Measurements from ENCODE around the gene RTL1. TPM values are rescaled to one million over a fixed set of nuclear protein-coding genes. Genes with fewer than 3 reads are reported as not detected.

The RTL1 gene
- total and polyA plus RNA-seq, 10 of the 15 experiments (the other 5 are each of a cell fraction or from before 2014, with no cell fraction given) = not detected

DNA sequence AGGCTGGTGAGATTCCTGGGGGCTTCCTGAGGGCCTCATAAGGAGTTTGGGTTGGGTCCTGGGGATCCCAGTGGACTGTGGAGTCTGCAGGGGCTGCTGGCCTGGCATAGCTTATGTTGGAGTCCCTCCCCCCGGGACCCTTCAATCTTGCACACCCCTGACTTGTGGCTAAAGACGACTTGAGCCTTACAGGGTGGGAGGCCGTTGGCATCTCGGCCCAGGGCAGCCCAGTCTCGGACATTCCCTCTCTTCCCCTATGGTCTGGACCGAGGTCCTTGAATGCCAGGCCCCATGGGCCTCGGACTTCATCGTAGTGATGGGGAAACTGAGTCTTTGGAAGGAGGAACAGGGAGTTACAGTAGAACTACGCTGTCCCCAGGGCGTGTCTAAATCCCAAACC is 12.5 kb downstream of the RTL1 start (continued):
- TF ChIP-seq, protein P1, sequence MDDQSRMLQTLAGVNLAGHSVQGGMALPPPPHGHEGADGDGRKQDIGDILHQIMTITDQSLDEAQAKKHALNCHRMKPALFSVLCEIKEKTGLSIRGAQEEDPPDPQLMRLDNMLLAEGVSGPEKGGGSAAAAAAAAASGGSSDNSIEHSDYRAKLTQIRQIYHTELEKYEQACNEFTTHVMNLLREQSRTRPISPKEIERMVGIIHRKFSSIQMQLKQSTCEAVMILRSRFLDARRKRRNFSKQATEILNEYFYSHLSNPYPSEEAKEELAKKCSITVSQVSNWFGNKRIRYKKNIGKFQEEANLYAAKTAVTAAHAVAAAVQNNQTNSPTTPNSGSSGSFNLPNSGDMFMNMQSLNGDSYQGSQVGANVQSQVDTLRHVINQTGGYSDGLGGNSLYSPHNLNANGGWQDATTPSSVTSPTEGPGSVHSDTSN (IDR thresholded peaks at IDR 0.05; ENCODE audit: insufficient replicate concordance, low read depth, low read length) = no peak

DNA sequence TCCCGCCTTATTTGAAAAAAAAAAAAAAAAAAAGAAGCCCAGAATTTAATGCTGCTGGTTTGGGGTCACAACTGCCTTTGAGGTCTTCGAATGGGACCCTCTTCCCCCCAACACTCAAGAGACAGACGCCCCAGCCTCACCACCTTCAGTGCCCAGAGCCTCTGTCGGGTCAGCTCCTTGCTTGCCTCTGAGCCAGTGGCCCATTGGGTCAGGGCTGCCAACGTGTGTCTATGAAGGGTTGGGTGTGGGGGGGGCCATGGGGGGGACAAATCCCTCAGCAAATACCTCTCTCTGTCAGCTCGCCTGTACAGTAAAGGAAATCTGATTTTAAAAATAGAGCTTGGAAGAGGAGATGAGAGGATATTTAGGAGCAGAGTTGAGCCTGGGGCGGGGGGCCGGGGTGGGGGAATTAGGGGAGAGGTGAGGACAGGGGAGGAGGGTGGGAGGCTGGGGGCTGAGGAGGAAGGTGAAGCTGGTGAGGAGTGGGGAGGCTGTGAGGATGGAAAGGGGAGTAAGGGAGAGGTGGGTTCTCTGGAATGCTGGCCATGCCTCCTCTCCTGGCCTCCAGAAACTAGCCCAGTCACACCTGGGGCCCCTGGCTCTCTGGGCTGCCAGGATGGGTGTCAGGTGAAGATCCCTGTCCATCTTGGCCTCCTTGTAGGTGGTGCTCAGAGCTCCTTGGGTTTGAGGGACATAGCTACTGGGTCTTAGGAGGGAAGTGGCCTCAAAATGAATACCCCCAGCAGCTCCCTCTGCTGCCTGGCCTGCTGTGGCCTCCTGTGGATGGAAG is 13.3 kb downstream of the RTL1 start:
- CTCF ChIA-PET = no interaction called here
- RAD21 ChIA-PET (ENCODE audit: unreplicated experiment) = no interaction called here
- 20% methylated on average over 5 of the region's 8 CpGs for WGBS (ENCODE audit: insufficient coverage, insufficient replicate concordance, low lambda C conversion rate, missing lambda C conversion rate)
- no peak for FAIRE-seq
- no peak overlapping the region for H3K27ac ChIP-seq (ENCODE audit: control insufficient read depth, insufficient read depth)
- POLR2A ChIA-PET = no interaction called here
- intact Hi-C loops (cut with micrococcal nuclease; ENCODE audit: unreplicated experiment) = no loop called here
- H3K9me3 ChIP-seq (replicated peaks; ENCODE audit: control insufficient read depth, insufficient read depth, low read length) = no peaks in the 10 kb centered on the region
- H2AFZ ChIP-seq (ENCODE audit: control insufficient read depth, low read depth, low read length) = no peak overlapping the region
- in situ Hi-C loops (cut with MboI) = no loop called here
- no peaks in the 10 kb centered on the region for H3K36me3 ChIP-seq (ENCODE audit: control insufficient read depth in 2 of 2, insufficient read depth in 2 of 2, low read length in 1 of 2)
- H3K9ac ChIP-seq (ENCODE audit: control insufficient read depth, insufficient read depth, low read length) = no peak overlapping the region
- no peaks in the 10 kb centered on the region for H3K27me3 ChIP-seq (replicated peaks in 1 of 2; ENCODE audit: control insufficient read depth in 2 of 2, insufficient read depth in 2 of 2, low read length in 1 of 2)
- H3K4me2 ChIP-seq (ENCODE audit: control insufficient read depth, insufficient read depth) = no peak overlapping the region
- H3K79me2 ChIP-seq (ENCODE audit: control insufficient read depth, insufficient read depth, low read length) = no peaks in the 10 kb centered on the region
- no peaks in the 10 kb centered on the region for H3K4me1 ChIP-seq (ENCODE audit: control insufficient read depth, insufficient read depth, low read length)
- SMC1A ChIA-PET (ENCODE audit: uncharacterized antibody, unreplicated experiment) = no interaction called here
- no peaks in the 10 kb centered on the region for H4K20me1 ChIP-seq (ENCODE audit: control insufficient read depth, insufficient read depth)
- no peak for ATAC-seq
- DNase-seq (ENCODE audit: low read depth, low spot score) = no peak
- BruUV-seq (replicated peaks) = no TSS peak
- no peak overlapping the region for H3K4me3 ChIP-seq
- TF ChIP-seq EZH2 (IDR thresholded peaks at IDR 0.05; ENCODE audit: borderline replicate concordance, control insufficient read depth, low read depth, low read length) (no peak), POLR2AphosphoS5 (IDR thresholded peaks at IDR 0.05; ENCODE audit: low read length) (no peak), ZNF622 (IDR thresholded peaks at IDR 0.05) (no peak), TCF3 (IDR thresholded peaks at IDR 0.05; ENCODE audit: borderline replicate concordance, insufficient read depth, low read depth, low read length) (no peak), BCL11A (IDR thresholded peaks at IDR 0.05; ENCODE audit: low read depth, low read length) (no peak), NFYA (IDR thresholded peaks at IDR 0.05; ENCODE audit: borderline replicate concordance, low read depth, low read length) (no peak), SMAD1 (IDR thresholded peaks at IDR 0.05; ENCODE audit: low read depth, partially characterized antibody) (no peak), NFXL1 (IDR thresholded peaks at IDR 0.05; ENCODE audit: borderline replicate concordance) (no peak), GATAD2B (conservative IDR thresholded peaks at IDR 0.05; ENCODE audit: low read depth) (no peak), SP1 (IDR thresholded peaks at IDR 0.05; ENCODE audit: low read depth, low read length) (no peak), MXI1 (IDR thresholded peaks at IDR 0.05; ENCODE audit: low read depth, low read length) (no peak), CHD1 (IDR thresholded peaks at IDR 0.05; ENCODE audit: low read depth, low read length) (no peak), SREBF2 (IDR thresholded peaks at IDR 0.05; ENCODE audit: low read length) (no peak), CHD4 (IDR thresholded peaks at IDR 0.05) (no peak), STAT1 (conservative IDR thresholded peaks at IDR 0.05) (no peak), CREB1 (IDR thresholded peaks at IDR 0.05; ENCODE audit: low read depth) (no peak)
- TF ChIP-seq, protein P2, sequence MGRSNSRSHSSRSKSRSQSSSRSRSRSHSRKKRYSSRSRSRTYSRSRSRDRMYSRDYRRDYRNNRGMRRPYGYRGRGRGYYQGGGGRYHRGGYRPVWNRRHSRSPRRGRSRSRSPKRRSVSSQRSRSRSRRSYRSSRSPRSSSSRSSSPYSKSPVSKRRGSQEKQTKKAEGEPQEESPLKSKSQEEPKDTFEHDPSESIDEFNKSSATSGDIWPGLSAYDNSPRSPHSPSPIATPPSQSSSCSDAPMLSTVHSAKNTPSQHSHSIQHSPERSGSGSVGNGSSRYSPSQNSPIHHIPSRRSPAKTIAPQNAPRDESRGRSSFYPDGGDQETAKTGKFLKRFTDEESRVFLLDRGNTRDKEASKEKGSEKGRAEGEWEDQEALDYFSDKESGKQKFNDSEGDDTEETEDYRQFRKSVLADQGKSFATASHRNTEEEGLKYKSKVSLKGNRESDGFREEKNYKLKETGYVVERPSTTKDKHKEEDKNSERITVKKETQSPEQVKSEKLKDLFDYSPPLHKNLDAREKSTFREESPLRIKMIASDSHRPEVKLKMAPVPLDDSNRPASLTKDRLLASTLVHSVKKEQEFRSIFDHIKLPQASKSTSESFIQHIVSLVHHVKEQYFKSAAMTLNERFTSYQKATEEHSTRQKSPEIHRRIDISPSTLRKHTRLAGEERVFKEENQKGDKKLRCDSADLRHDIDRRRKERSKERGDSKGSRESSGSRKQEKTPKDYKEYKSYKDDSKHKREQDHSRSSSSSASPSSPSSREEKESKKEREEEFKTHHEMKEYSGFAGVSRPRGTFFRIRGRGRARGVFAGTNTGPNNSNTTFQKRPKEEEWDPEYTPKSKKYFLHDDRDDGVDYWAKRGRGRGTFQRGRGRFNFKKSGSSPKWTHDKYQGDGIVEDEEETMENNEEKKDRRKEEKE (IDR thresholded peaks at IDR 0.05) = no peak
- TF ChIP-seq, protein P3, sequence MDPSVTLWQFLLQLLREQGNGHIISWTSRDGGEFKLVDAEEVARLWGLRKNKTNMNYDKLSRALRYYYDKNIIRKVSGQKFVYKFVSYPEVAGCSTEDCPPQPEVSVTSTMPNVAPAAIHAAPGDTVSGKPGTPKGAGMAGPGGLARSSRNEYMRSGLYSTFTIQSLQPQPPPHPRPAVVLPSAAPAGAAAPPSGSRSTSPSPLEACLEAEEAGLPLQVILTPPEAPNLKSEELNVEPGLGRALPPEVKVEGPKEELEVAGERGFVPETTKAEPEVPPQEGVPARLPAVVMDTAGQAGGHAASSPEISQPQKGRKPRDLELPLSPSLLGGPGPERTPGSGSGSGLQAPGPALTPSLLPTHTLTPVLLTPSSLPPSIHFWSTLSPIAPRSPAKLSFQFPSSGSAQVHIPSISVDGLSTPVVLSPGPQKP (IDR thresholded peaks at IDR 0.05; ENCODE audit: low read depth, low read length) = no peak

Measured in GM12878 (cell line).